DLD1 (cell line): Measurements from ENCODE around the gene PYY.

Source experiments
- in situ Hi-C: cut with HindIII; loops from 2 replicates; pipeline ENCODE4 v1.10.0; 2017; ENCODE audit warnings: low sequenced_read_pairs

Gene PYY

DNA sequence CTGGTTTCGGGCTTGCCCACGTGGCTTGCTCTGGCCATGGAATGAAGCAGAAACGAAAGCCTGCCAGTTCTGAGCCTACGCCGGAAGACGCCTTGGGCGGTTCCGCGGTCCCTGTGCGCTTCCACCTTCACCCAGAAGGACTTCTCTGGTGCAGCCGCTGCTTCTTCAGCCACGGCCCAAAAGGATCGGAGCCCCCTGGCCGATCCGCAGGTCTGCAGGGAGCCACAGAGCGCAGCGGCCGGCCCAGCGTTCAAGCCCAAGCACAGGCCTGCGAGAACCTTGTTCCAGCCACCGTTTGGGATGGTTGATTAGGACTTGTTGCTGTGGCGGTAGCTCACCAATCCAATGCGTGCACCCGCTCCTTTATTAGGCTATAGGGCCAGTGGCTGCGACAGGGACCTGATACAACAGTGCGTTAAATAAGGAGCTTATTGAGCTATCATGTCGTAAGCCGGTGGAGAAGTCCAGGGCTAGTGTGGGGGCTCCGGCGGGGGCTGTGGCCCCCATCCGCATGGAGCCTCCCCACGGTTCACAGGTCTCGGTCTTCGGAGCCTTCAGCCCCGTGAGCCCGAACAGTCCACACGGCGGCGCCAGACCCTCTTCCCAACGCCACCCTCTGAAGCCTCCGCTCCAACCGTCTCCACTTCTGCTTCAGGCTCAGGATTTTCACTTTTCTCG lies 36.3 kb downstream of the PYY start:
- in situ Hi-C loops = no loop called here

DNA sequence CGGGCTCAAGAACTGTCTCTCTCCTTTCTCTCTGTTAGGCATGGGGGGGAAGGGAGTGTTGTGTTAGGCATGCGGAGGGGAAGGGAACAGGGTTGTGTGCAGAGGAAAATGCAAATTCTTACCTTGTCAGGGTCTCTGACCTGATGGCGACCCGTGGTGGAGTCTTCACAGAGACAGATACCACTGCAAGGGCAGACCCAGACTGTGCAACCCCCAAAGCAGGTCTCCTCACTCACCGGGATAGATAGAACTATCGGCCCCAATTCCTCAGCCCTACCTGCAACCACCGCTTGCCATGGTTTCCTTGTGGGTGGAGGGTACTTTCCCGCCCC lies 36.8 kb downstream of the PYY start:
- in situ Hi-C loops = no loop called here

GRCh38 chr17:43916385-43916784 lies 37.4 kb downstream of the PYY start:
- in situ Hi-C loops = no loop called here

DNA sequence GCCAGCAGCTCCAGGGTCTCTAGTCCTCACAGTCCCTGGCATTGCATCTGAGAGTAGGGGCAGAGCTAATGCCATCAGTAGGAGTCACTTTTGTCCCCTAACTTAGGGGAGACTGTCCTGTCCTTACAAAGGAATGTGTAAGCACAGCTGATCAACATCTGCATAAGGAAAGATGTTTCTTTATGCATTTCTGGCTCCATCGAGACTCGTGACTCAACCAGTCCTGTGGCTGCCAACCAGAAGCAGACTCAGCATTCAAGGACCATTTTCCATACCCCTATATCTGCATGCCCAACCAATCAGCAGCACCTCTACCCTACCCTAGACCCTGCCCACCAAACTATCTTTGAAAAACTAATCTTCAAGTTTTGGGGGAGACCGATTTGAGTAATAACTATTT lies 38.2 kb downstream of the PYY start:
- in situ Hi-C loops = no loop called here

GRCh38 chr17:43914451-43914850 lies 39.3 kb downstream of the PYY start:
- in situ Hi-C loops = no loop called here

DNA sequence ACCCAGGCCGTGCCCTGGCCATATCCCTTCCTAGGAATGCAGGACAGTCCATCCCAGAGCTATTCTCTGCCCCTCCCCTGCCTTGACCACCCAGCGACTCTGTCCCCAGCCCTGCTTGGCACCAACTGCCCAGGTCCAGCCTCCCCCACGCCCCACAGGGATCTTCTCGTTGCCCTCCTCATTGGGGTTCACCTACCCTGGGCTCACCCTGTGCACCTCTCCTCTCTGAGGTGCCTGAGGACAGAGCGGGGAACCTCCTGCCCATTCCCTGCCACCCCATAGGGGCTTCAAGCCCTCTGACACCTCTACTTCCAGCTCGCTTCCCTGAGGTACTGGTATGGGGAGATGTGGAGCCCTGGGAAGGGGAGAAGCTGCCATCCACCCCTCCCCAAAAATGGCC lies 40.2 kb downstream of the PYY start:
- in situ Hi-C loops = no loop called here

GRCh38 chr17:43912635-43913304 lies 41.0 kb downstream of the PYY start:
- in situ Hi-C loops = no loop called here

DNA sequence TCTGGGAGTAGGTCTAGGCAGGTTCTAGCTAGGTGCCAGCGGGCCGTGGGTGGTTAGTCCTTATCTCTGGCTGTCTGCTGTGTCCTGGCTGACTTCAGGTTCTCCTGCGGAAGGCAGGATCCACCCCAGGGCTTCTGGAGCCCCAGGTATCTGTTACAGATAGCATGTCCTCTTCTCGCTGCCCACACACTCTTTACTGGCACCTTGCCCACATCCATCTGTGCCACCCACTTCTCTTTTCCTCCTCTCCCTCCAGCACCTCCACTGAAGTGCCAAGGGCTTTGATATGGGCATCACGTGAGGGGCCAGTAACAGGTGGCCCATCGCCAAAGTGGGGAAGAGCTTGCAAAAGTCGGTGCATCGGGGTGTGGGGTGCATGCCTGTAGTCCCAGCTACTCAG lies 41.8 kb downstream of the PYY start:
- in situ Hi-C loops = no loop called here

DNA sequence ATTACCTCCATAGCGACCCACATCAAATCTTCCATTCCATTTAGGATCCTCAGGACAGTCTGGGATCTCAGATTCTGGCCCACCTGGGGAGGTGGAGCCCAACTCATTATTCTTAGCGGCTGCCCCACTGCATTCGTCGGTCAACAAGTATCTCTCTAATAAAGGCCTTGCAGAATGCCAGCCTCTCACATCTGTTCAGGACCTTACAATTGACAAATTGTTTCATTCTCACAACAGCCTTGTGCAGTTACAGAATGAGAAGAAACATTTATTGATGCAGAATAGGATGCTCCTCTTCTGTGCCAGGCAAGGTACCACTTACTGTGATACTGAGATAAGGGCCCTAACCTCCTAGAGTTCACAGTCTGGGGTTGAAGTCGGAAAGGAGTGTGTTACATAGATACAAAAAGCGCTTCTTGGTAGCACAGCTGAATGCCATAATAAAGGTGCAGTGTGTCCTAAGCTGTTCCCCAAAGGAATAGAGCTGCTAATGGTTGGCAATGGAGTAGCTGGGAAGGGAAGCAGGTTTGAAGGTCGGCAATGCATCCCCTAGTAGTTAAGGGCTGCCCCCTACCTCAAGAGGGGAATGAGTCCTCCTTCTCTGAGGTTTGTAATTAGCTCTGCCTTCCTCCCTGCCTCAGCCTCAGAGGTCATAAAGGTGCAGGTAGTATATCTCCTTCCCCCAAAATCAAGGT lies 44.1 kb downstream of the PYY start:
- in situ Hi-C loops = no loop called here

DNA sequence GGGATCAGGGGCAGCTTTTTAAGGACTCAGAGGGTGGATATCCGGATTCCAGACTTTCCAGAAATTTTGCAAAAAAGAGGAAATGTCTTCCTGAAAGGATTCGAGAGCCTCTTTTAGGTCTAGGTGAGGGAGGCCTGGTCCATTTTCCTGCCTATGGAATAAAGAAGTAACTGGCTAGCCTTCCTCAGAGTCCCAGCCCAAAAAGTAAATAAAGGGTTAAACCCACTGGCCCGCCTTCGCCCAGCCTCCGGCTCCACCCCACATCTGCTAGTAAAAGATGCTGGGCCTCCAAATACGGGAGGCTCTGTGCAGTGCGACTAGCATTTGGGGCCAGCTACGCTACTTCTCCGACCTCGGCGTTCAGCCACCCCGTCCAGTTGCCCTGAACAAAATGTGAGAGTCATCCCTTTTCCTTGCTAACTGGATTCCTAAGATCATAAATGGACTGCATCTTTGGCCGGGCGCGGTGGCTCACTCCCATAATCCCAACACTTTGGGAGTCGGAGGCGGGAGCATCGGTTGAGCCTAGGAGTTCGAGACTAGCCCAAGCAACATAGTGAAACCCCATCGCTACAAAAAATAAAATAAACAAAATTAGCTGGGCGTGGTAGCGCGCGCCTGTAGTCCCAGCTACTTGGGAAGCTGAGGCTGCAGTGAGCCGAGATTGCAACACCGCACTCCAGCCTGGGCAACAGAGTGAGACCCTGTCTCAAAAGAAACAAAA lies 45.6 kb downstream of the PYY start:
- in situ Hi-C loops = no loop called here

DNA sequence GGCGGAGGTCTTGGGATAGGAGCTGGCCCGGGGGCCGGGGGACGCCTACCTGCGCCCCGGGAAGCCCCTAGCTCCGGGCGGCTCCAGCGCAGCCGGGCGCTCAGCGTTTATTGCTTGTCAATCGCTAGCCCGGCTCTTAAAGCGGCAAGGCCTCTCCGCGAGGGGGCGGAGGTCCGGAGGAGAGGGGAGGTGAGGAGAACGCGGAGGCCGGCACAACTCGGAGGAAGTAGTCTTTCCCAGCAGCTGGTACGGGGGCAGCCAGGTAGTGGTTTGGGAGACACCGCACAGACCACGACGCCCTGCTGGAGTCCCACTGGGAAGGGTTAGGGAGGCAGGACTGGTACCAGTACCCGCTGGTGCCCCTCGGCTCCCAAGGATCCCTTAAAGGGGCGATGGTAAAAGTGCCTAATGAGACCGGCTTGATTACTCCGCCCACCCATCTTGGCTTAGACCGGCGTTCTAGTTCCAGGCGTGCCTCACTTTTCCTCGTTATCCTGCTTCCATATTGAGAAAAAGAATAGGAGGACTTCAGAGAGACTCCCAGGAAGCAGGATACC lies 46.2 kb downstream of the PYY start, which contains the start of gene MPP2:
TSS of gene MPP2 (minus strand) at position 112 of the 557 bp plus-strand sequence. CDS start 3,076 bp downstream, outside the sequence.
- in situ Hi-C loops = no loop called here

GRCh38 chr17:43906951-43907424 lies 46.8 kb downstream of the PYY start:
- in situ Hi-C loops = no loop called here

DNA sequence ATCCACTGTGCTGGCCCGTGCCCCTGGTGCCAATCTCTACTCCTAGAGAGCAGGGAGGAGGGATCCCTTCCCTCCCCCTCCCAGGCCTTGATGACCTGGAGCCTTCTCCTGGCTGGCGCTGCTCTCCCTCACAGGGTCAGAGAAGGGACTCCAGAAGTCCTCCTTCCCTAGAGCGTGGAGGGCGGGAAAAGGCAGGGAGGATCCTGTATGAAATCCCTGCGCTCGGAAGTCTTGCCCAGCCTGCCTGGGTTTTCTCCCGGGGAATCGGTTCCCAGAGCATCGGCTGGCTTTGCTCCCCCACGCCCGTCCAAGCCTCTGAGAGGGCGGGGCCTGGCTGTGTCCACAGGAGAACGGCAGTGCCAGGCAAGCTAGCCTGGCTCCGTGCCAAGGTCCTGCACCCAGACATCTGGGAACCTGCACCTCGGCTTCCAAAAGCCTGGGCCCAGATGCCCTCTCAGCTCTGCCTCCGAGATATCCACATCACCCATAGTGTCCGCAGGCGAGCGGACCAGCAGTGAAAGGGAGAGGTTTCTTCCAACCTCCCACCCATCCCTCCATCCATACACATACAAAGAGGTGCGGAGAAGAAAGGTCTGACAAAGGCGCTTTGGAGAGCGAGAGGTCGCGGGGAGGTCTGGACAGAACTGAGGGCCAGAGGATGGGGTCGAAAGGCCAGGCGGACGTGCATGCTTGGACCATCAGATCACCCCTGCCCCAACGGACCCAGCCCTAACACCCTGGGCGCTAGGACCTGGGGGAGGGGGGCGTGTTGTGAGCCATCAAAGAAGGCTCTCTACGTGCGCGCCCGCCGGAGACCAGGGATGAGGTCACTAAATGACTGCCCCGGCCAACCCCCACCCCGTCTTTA lies 47.5 kb downstream of the PYY start:
- in situ Hi-C loops = no loop called here

GRCh38 chr17:43905400-43905984 lies 48.2 kb downstream of the PYY start:
- in situ Hi-C loops = no loop called here
